Mammary epithelial cell (primary cell): Measurements from ENCODE around the gene TTLL11.

Experiments
- EZH2 ChIP-seq: IDR thresholded peaks from 2 replicates; pipeline ENCODE4 v1.6.1; 2012; ENCODE audit warnings: low read length, inconsistent platforms, borderline replicate concordance
- TF ChIP-seq, protein P1 (sequence below), 2 donors: IDR thresholded peaks in 1 of 2; conservative IDR thresholded peaks in 1 of 2; 2 replicates each; pipeline ENCODE4 v1.5.1; 2011 to 2012; ENCODE audit warnings: inconsistent platforms in 2 of 2, low read length in 2 of 2, mild to moderate bottlenecking in 2 of 2, control low read depth in 1 of 2, low read depth in 1 of 2; ENCODE audit not compliant: insufficient read depth in 1 of 2; ENCODE audit errors: extremely low read depth in 1 of 2

DNA sequence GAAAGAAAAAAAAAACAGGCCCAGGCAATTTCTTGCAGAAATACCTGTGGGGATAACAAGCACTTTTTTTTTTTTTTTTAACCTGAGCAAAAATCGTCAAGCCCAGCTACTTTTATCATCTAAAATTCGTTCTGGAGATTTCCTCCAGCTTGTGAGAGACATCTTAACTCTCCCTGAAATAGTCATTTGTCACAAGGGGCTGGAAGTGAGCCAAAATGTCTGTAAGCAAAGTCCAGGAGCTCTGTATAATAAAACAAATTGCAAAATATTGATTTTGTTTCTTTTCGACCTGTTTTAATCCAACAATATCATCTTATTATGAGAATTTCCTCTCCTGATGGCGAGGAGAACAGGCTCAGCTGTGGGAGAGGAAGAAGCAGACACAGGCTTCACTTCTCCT is 168.4 kb downstream of the TTLL11 start:
- TF ChIP-seq, protein P1, sequence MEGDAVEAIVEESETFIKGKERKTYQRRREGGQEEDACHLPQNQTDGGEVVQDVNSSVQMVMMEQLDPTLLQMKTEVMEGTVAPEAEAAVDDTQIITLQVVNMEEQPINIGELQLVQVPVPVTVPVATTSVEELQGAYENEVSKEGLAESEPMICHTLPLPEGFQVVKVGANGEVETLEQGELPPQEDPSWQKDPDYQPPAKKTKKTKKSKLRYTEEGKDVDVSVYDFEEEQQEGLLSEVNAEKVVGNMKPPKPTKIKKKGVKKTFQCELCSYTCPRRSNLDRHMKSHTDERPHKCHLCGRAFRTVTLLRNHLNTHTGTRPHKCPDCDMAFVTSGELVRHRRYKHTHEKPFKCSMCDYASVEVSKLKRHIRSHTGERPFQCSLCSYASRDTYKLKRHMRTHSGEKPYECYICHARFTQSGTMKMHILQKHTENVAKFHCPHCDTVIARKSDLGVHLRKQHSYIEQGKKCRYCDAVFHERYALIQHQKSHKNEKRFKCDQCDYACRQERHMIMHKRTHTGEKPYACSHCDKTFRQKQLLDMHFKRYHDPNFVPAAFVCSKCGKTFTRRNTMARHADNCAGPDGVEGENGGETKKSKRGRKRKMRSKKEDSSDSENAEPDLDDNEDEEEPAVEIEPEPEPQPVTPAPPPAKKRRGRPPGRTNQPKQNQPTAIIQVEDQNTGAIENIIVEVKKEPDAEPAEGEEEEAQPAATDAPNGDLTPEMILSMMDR (conservative IDR thresholded peaks at IDR 0.05 in 1 of 2, IDR thresholded peaks at IDR 0.05 in 1 of 2; ENCODE audit: extremely low read depth in 1 of 2, insufficient read depth in 1 of 2, low read depth in 1 of 2, low read length in 2 of 2) = no peak
- no peak for TF ChIP-seq EZH2
